ENCODE data around the gene CHST12. TPM values are rescaled to one million over a fixed set of nuclear protein-coding genes. Genes with fewer than 3 reads are reported as not detected.

CHST12 gene
- total RNA-seq, 1 donor from 2014 or later, result 22.4 TPM

DNA sequence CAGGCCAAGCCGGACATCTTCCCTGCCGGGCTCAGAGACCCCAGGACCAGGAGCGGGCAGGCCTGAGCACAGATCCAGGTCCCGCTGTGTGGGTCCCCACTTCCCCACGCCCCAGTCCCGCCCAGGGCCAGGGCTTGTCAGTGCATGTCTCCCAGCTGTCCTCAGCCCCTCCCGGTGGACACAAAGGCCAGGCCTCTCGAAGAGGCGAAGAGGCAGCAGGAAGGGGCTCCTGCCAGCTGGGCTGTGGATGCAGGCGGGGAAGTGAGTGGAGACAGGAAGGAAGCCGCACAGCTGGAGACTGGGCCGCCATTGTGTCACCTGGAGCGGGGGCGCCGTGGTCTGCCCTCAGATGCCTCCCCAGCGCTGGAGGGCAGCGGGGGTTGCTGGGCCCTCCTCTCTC, 68.0 kb downstream of the CHST12 start:
- Mint-ChIP-seq H3K27me3 (peaks cover 7% of the 10 kb centered on the region), H3K4me1 (ENCODE audit: unreplicated experiment) (peaks cover 13% of the 10 kb centered on the region), H3K36me3 (no peaks in the 10 kb centered on the region), H3K4me3 (no peak overlapping the region), H3K9me3 (no peaks in the 10 kb centered on the region), H3K27ac (no peak overlapping the region)
- TF ChIP-seq CTCF (conservative IDR thresholded peaks at IDR 0.05), result no peak
- DNase-seq (ENCODE audit: extremely low spot score, unreplicated experiment), result no peak

- DNase-seq (ENCODE audit: extremely low spot score, unreplicated experiment), result no peak
- Mint-ChIP-seq H3K36me3 (no peaks in the 10 kb centered on the region), H3K4me1 (ENCODE audit: unreplicated experiment) (peaks cover 13% of the 10 kb centered on the region), H3K27me3 (peaks cover 7% of the 10 kb centered on the region), H3K27ac (no peak overlapping the region), H3K9me3 (no peaks in the 10 kb centered on the region), H3K4me3 (no peak overlapping the region)
- no peak for TF ChIP-seq CTCF (conservative IDR thresholded peaks at IDR 0.05)
Measured at GRCh38 chr7:2472739-2473138, 69.3 kb downstream of the CHST12 start.

- no peaks in the 10 kb centered on the region for H3K36me3 Mint-ChIP-seq
- H3K27me3 Mint-ChIP-seq, result peaks cover 7% of the 10 kb centered on the region
- no peak overlapping the region for H3K4me3 Mint-ChIP-seq
- H3K9me3 Mint-ChIP-seq, result no peaks in the 10 kb centered on the region
- H3K27ac Mint-ChIP-seq, result no peak overlapping the region
- peaks cover 13% of the 10 kb centered on the region for H3K4me1 Mint-ChIP-seq (ENCODE audit: unreplicated experiment)
- DNase-seq (ENCODE audit: extremely low spot score, unreplicated experiment), result no peak
- no peak for TF ChIP-seq CTCF (conservative IDR thresholded peaks at IDR 0.05)
Measured at GRCh38 chr7:2473496-2474180, 70.2 kb downstream of the CHST12 start.

- no peak for DNase-seq (ENCODE audit: extremely low spot score, unreplicated experiment)
- Mint-ChIP-seq H3K27me3 (peaks cover 4% of the 10 kb centered on the region), H3K4me1 (ENCODE audit: unreplicated experiment) (peaks cover 11% of the 10 kb centered on the region), H3K9me3 (no peaks in the 10 kb centered on the region), H3K36me3 (no peaks in the 10 kb centered on the region), H3K27ac (no peak overlapping the region), H3K4me3 (no peak overlapping the region)
- no peak for TF ChIP-seq CTCF (conservative IDR thresholded peaks at IDR 0.05)
Measured at GRCh38 chr7:2474224-2474623, 70.8 kb downstream of the CHST12 start.

- Mint-ChIP-seq H3K36me3 (no peaks in the 10 kb centered on the region), H3K27me3 (peaks cover 4% of the 10 kb centered on the region), H3K4me3 (no peak overlapping the region), H3K27ac (no peak overlapping the region), H3K4me1 (ENCODE audit: unreplicated experiment) (peaks cover 14% of the 10 kb centered on the region), H3K9me3 (no peaks in the 10 kb centered on the region)
- TF ChIP-seq CTCF (conservative IDR thresholded peaks at IDR 0.05), result no peak
- DNase-seq (ENCODE audit: extremely low spot score, unreplicated experiment), result no peak
Measured at GRCh38 chr7:2474813-2475677, 71.6 kb downstream of the CHST12 start.
